Nephron progenitor cell (in vitro differentiated cells): ENCODE results near the gene CCDC194.
A peak's percentile ranks its signal among the peaks of the same experiment; 100 is the strongest.

Experiments
- DNase-seq: peaks from one replicate; pipeline ENCODE4 v3.0.0; 2021
- H3K27ac Mint-ChIP-seq: 2 replicates; pipeline ENCODE4 v1.8.0; 2021; ENCODE audit warnings: mild to moderate bottlenecking, moderate library complexity, mixed read lengths
- H3K27me3 Mint-ChIP-seq: 2 replicates; pipeline ENCODE4 v1.8.0; 2021; ENCODE audit warnings: mild to moderate bottlenecking, low read depth, mixed read lengths; ENCODE audit not compliant: poor library complexity
- H3K36me3 Mint-ChIP-seq: 2 replicates; pipeline ENCODE4 v1.8.0; 2021; ENCODE audit warnings: low read depth, mixed read lengths
- H3K4me1 Mint-ChIP-seq: 2 replicates; pipeline ENCODE4 v1.8.0; 2021; ENCODE audit warnings: mixed read lengths
- H3K4me3 Mint-ChIP-seq: 2 replicates; pipeline ENCODE4 v1.8.0; 2021; ENCODE audit warnings: mild to moderate bottlenecking, moderate library complexity, mixed read lengths
- H3K9me3 Mint-ChIP-seq: 2 replicates; pipeline ENCODE4 v1.8.0; 2021; ENCODE audit warnings: mild to moderate bottlenecking, moderate library complexity, mixed read lengths
- TF ChIP-seq, protein P1 (sequence below): fragments of 200-600 bp; sonication (generic); IDR thresholded peaks from 2 replicates; pipeline ENCODE4 v1.5.0; 2021; ENCODE audit warnings: antibody characterized with exemption

The CCDC194 gene

DNA sequence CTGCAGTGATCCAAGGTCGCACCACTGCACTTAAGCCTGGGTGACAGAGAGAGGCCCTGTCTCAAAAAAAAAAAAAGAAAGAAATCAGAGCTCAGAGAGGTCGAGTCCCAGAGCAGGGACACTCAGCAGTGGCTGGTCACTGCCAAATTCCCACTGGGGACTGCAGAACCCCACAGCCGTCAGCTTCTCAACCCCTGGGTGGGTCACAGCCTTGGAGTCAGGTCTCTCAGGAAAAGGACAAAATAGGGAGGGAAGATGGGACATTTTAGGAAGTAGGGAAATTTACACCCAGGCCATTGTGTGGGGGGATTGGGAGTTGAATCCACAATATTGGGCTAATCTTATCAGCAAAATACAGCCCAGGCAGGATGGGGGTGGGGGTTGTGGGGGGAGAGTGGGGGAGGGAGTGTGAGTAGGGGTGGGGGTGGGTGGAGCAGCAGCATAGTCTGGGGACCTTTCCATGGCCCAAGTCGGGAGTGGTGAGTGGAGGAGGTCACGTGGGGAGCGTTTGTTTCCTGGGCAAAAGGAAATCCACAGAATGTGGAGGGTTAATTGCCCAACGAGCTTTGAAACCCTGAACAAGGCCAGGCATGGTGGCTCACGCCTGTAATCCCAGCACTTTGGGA lies 5.0 kb upstream of the CCDC194 start:
- no peak for DNase-seq
- no peak overlapping the region for H3K4me3 Mint-ChIP-seq
- no peaks in the 10 kb centered on the region for H3K27me3 Mint-ChIP-seq
- H3K4me1 Mint-ChIP-seq: peaks cover 21% of the 10 kb centered on the region
- no peak overlapping the region for H3K27ac Mint-ChIP-seq
- TF ChIP-seq, protein P1, sequence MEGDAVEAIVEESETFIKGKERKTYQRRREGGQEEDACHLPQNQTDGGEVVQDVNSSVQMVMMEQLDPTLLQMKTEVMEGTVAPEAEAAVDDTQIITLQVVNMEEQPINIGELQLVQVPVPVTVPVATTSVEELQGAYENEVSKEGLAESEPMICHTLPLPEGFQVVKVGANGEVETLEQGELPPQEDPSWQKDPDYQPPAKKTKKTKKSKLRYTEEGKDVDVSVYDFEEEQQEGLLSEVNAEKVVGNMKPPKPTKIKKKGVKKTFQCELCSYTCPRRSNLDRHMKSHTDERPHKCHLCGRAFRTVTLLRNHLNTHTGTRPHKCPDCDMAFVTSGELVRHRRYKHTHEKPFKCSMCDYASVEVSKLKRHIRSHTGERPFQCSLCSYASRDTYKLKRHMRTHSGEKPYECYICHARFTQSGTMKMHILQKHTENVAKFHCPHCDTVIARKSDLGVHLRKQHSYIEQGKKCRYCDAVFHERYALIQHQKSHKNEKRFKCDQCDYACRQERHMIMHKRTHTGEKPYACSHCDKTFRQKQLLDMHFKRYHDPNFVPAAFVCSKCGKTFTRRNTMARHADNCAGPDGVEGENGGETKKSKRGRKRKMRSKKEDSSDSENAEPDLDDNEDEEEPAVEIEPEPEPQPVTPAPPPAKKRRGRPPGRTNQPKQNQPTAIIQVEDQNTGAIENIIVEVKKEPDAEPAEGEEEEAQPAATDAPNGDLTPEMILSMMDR: no peak
- H3K36me3 Mint-ChIP-seq: peaks cover 31% of the 10 kb centered on the region
- H3K9me3 Mint-ChIP-seq: no peaks in the 10 kb centered on the region

DNA sequence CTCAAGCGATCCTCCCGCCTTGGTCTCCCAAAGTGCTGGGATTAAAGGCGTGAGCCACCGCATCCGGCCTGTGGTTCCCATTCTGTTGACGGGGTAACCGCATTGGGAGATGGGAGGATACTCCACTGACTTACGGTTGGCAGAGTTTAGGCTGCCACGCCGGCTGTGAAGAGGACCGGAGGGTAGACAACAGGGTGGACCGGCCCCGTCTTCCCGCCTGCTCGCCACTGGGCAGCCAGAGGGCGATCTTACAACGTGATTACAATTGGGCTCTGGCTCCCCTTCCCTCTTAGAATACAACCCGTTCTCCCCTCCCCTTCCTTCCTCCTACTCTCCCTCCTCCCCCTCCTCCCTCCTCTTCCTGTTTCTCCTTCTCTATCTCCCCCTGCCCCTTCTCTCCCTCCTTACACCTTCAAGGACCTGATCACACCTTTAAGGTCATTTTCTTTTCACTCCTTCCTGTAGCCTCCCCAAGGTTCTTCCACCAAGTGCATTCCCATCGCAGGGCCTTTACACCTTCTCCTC lies 957 bp upstream of the CCDC194 start:
- H3K9me3 Mint-ChIP-seq: peaks cover 6% of the 10 kb centered on the region
- DNase-seq: peak; percentile 50
- H3K27ac Mint-ChIP-seq: peak overlapping the region; percentile 64
- peaks cover 4% of the 10 kb centered on the region for H3K27me3 Mint-ChIP-seq
- peaks cover 23% of the 10 kb centered on the region for H3K4me1 Mint-ChIP-seq
- H3K4me3 Mint-ChIP-seq: no peak overlapping the region
- TF ChIP-seq, protein P1: peak; percentile 45
- peaks cover 12% of the 10 kb centered on the region for H3K36me3 Mint-ChIP-seq

DNA sequence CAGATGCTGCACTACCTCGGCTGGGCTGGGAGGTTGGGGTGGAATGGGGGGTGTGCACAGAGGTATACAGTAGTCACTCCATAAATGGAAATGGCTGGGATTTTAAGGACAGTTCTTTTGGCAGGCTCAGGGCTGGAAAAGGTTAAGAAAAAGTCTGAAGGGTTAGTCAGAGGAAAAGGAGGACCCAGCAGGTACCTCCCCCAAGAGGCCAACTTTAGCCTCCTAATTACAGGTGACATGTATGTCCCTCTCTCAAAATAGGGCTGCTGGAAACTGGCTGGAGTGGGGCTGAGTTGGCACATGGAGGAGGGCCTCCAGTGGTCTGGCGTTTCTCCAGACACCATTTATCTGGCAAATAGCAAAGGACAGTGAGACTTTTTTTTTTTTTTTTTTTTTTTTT lies 994 bp downstream of the CCDC194 start:
- H3K27me3 Mint-ChIP-seq: peaks cover 19% of the 10 kb centered on the region
- peaks cover 23% of the 10 kb centered on the region for H3K9me3 Mint-ChIP-seq
- H3K4me3 Mint-ChIP-seq: no peak overlapping the region
- H3K36me3 Mint-ChIP-seq: peaks cover 19% of the 10 kb centered on the region
- H3K27ac Mint-ChIP-seq: no peak overlapping the region
- TF ChIP-seq, protein P1: no peak
- no peak for DNase-seq
- H3K4me1 Mint-ChIP-seq: peaks cover 23% of the 10 kb centered on the region

DNA sequence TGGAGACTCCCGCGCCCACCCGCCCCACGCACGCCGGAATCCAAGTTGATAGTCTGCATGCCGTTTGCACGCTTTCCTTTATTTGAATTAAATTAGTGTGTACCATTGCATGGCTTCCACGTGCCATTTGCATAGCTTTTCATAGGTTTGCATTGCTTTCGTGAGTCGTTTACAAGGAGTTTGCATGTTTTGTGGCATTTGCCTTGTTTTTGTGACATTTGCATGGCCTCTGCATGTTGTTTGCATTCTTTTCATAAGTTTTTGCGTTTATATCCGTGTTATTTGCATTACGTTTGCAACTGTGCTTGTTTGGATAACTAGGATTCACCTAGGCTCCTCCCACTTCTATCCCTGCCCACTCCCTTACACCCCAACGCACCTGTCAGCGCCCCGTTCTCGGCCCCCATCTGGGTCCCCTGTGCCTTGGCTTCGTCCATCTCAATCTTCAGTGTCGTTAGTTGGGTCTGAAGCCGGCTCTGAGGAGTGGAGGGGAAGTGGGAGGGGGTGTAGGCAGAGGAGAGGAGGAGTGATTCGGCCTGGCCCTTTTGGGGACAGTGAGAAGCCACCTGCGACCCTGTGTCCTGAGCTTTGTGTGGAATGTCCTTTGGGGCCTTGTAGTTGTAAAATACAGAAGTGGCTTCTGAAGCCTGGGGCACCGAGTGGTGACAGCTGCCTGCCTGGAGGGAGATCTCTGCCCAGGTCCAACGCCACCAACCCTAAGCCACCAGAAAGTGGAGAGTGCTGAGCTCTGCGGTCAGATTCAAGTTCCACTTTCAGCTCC lies 2.4 kb downstream of the CCDC194 start:
- TF ChIP-seq, protein P1: no peak
- H3K4me1 Mint-ChIP-seq: peaks cover 23% of the 10 kb centered on the region
- H3K9me3 Mint-ChIP-seq: peaks cover 23% of the 10 kb centered on the region
- peak overlapping the region; percentile 32 for H3K27ac Mint-ChIP-seq
- H3K36me3 Mint-ChIP-seq: peaks cover 9% of the 10 kb centered on the region
- no peak for DNase-seq
- peaks cover 24% of the 10 kb centered on the region for H3K27me3 Mint-ChIP-seq
- H3K4me3 Mint-ChIP-seq: peak overlapping the region; percentile 80

DNA sequence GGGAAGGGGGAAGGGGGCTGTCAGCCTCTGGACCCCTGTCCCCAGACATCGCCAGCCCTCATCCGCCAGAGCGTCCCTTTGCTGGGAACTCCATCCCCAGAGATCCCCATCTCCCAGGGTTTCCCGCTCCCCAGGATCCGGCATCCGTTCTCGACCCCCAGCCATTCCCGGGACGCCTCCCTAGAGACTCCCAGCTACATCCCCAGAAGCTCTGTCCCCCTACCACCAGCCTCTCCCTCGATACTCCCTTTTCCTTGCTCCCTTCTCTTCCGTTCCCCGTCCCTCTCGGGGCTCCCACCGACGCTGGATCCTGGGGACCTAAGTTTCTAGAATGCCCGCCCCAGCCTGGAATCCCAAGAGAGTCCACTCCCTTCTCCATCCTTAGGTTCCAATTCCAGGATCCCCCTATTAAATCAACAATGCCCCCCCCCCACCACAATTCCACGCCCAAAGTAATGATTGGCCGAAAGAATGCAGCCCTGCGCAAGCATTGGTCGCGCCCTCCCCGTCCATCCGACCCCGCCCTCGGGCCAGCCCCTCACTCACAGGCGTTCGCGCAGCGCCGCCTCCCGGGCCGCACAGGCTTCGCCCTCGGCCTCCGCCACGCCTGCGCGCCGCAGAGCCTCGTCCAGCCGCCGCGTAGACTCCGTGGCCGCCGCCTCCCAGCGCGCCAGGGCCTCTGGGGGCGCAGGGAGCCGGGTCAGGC lies 3.2 kb downstream of the CCDC194 start:
- peaks cover 23% of the 10 kb centered on the region for H3K9me3 Mint-ChIP-seq
- peaks cover 26% of the 10 kb centered on the region for H3K27me3 Mint-ChIP-seq
- DNase-seq: peak; percentile 98
- H3K36me3 Mint-ChIP-seq: peaks cover 9% of the 10 kb centered on the region
- TF ChIP-seq, protein P1: peak; percentile 50
- H3K4me1 Mint-ChIP-seq: peaks cover 23% of the 10 kb centered on the region
- peak overlapping the region; percentile 95 for H3K4me3 Mint-ChIP-seq
- H3K27ac Mint-ChIP-seq: peak overlapping the region; percentile 95
